ENCODE data around the gene CACNB4. TPM values are rescaled to one million over a fixed set of nuclear protein-coding genes. Genes with fewer than 3 reads are reported as not detected.
"Not testable (repeated sequence)": the region's sequence is repeated elsewhere in the genome, so short reads cannot be mapped to it uniquely, and the experiment has no call there.

Gene CACNB4
- total RNA-seq, 2 experiments from 2014 or later: 0.08 to 0.10 TPM

DNA sequence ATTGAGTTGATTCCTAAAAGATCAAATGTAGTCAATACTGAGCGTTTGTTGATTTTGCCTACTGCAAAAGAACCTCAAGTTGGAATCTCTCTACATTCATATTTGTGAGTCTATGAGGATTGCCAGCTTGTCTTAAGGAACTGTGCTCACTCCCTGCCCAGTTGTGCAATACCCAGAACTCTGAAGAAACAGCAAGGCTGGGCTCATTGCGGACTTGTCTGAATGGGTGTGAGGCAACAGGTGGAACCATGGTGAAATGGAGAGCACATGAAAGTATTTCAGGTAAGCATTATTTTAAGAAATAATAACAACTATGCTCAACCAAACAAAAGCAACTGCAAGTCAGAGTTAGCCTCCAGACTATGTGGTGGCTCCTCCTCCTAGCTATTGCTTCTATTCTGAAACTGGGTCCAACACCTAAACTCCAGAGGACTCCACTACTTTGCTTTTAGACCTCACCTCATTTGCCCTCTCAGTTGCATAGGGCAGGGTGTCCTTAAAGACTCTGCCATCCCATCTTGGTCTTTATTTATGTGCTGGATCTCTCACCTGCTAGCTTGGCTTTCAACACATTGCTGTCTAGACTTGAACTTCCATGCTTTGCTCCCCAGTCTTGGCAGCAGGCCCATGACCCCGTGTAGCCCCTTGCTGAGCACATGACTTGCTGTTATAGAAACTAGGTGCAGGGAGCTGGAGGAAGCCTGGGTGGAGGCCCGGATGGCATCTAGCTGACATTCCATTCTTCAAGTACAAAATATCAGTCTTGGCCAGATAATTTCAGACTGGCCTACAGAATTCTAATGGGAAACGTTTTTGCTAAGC is 175.8 kb downstream of the CACNB4 start:
- CTCF ChIA-PET: no interaction called here
- POLR2A ChIA-PET: no interaction called here

DNA sequence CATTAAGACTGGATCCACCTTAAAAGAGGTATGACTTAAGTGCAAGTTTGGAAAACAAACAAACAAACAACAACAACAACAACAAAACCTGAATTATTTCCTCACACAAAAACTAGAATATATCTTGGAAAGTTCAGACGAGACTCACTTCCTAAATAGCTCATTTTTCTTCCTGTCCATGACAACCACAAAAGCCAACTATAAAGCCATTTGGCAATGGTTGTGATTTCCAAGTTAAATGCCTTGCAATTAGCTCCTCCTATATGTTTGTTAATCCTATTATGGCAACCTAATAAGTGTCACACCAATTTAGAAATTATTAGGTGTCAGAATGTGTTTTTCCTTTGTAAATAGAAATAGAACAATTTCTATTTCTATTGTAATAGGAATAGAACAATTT is 179.1 kb downstream of the CACNB4 start:
- POLR2A ChIA-PET: no interaction called here
- CTCF ChIA-PET: no interaction called here

GRCh38 chr2:151918308-151918707 is 180.5 kb downstream of the CACNB4 start:
- POLR2A ChIA-PET: no interaction called here
- CTCF ChIA-PET: no interaction called here

GRCh38 chr2:151916632-151917031 is 182.2 kb downstream of the CACNB4 start:
- ChIA-PET POLR2A (no interaction called here), CTCF (no interaction called here)

DNA sequence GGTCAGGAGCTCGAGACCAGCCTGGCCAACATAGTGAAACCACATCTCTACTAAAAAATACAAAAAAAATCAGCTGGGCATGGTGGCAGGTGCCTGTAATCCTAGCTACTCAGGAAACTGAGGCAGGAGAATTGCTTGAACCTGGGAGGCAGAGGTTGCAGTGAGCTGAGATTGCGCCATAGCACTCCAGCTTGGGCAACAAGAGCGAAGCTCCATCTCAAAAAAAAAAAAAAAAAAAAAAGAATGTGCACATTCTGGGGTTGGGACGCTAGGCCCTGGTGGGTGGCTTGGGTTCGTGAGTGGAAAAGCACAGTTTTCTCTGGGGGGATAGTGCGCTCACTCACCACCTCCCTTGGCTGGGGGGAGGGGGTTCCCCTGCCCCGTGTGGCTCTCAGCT is 183.2 kb downstream of the CACNB4 start:
- CTCF ChIA-PET, POLR2A ChIA-PET: not testable (repeated sequence)

DNA sequence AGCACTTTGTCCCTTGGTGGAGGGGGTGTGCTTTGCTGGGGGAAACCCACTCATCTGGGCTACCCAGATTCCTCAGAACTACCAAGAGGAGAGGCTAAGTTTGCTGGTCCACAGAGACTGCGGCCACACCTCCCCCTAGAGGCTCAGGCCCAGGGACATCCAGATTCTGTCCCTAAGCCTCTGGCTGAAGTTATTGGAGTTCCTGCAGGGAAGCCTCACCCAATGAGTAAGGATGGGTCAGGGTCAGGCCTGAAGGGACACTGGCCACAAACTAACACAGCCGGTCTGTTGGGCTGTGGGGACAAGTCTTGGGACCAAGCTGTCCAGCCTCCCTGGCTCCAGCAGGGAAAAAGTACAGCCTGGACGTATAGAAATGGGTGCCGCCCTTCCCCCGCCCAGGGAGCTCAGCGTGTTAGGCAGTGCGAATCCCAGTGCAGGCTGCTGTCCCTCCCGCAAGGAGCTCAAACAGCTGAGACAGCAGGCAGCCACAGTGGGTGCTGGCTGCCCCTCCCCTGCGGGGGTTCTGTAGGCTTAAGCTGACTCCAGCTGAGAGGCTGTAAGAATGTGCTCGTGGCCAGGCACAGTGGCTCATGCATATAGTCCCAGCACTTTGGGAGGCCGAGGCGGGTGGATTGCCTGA is 183.7 kb downstream of the CACNB4 start:
- POLR2A ChIA-PET: no interaction called here
- CTCF ChIA-PET: no interaction called here

DNA sequence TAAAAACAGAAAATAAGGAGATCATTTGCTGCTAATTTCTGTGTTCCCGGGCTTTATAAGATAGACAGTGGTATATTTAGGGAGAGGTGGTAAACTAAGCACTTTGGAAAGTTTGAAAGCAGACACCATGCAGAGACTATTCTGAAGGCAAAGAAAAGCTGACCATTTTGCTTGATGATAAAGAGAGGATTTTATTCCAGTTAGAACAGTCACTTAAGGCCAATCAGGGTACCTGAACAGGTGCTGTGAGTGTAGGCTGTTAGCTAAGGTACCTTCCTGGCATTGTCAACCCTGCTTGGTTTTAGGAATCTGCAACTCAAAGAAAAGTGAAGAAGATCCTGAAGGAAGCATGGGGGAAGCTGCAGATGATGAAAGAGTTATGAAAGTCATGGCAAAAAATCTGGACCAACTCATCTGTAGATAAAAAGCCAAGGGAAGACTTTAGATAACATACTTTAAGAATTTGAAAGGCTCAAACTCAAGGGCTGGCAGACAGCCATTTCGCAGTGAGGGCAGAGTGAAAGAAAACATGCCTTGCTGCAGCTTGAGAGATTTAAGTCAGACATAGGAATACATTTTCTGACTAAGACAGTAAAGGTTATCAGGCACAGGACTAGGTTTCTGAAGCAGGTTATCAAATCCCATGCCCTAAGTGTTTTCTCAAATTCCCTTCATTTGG is 190.5 kb downstream of the CACNB4 start:
- CTCF ChIA-PET: no interaction called here
- POLR2A ChIA-PET: no interaction called here

GRCh38 chr2:151907286-151908203 is 191.3 kb downstream of the CACNB4 start:
- POLR2A ChIA-PET: no interaction called here
- CTCF ChIA-PET: no interaction called here

- CTCF ChIA-PET: no interaction called here
- POLR2A ChIA-PET: no interaction called here
Observed at GRCh38 chr2:151906633-151906998, 192.2 kb downstream of the CACNB4 start.

DNA sequence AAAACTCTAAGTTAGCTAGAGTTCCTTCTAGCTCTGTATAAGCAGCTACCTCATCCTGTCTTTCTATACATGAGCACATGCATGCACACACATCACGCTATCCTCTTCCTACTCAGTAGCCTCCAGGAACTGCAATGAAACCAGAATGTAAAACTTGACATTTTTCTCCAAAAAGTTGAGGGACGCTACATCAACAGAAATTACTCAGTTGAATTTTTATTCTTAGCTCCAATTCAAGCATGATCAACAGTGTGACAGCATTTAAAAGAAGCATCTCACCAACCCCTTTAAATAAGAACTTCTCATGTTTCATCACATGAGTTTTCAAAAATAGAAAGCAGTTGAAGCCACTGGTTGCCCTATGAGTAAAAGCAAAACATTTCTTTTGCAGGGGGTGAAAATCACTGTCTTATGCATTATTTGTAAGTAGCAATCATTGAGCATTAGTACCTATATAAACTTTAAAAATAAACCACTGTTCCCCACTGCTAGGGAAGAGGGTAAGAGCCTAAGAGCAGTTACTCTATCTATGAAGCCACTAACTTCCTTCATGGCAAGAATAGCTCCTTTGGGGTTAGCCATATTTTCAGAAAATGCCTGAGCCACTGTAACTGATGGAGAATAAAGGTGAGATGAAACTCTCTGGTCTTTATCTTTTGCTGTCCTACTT is 192.7 kb downstream of the CACNB4 start:
- CTCF ChIA-PET: no interaction called here
- POLR2A ChIA-PET: no interaction called here

DNA sequence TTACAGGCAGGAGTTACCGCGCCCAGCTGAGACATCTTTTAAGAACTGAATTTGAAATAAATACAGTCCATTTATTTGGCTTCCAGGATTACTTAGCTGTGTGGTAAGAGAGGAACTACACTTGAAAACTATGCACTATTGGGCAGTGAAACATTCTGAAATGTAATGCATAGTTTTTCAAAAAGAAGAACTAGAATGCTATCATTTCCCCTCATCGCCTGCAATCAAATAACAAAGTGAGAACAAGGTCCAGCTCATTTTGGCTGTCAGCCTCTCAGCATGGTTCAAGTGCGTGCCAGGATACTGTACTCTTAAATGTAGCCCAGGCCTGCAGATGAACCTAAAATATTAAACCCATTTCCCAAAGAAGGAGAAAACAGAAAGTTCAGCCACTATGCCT is 194.0 kb downstream of the CACNB4 start:
- CTCF ChIA-PET: interaction anchor here (0.6 to 0.7 kb wide), 2 partner anchors 23 to 265 kb away, joined by 4 read pairs; no protein-coding TSS in a partner anchor
- POLR2A ChIA-PET: no interaction called here

DNA sequence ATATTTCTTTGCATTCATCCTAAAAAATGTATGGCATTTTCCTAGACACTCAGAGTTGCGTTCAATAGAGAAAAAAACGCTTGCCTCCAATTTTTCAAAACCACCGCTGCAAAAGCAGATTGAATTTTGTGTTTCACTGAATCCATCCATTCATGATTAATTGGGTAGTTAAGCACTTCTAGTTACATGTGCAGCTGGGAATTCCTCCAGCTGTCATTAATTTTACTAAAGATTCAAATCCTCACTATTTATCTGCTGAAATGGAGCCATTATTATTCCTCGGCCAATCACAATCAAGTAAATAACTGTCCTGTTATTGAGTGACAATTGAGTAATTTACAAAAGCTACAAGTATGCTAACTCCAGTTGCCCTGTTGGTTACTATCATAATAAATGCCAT is 194.8 kb downstream of the CACNB4 start:
- CTCF ChIA-PET: no interaction called here

DNA sequence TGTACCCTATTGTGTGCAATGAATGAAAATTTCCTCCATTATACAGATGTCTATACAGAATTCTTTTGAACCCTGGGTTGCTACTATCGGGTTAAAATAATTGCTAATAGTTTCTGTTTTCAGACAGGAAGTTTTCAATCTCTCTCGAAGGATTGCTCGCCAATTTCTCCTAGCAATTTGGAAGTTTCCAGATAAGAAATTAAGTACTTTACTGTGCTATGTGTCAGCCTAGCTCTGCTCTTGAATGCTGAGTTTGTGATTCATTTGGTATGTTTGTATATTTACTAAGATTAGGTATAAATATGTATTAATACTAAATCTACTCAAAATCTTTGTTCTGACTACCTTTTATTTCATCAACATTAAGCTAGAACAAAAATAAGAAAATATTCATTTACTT is 196.0 kb downstream of the CACNB4 start:
- POLR2A ChIA-PET: no interaction called here
- CTCF ChIA-PET: no interaction called here

More for the DNA sequence above, 194.8 kb downstream of the CACNB4 start:
- POLR2A ChIA-PET: no interaction called here

DNA sequence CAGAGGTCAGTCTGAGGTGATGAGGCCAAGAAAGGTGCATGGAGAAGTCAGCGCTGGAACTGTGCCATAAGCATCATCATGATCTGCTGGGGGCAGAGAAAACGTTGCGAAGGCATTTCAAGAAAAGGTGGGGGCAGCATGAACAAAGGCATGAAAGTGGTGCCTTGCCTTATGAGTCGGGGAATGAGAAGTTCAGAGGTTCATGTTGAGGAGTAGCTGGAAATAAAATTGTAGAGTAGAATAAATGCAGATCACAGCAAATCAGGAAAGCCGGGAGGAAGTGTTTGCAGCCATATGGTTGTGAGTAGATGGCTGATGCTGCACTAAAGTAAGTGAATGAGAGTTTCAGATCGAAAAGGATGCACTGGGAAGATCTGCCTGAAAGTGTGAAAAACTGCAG is 198.5 kb downstream of the CACNB4 start:
- CTCF ChIA-PET: no interaction called here

DNA sequence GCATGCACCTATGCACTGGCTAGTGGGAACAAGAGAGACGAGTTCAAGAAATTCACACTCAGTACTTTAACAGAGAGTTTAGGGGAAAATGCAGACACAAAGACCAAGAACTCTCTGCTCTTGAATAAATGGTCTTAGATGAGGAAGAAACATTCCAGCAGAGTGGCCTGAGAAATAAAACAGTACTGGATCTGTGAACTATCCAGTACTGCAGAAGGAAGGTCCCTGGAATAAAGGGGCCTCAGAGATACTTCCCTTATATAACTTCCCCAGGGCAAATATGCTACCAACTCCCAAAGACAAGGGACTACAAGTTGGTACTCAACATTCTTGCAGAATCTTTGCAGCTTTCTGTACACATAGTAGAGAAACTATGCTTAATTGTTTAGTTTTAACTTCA is 199.7 kb downstream of the CACNB4 start:
- CTCF ChIA-PET: no interaction called here
- POLR2A ChIA-PET: no interaction called here

More for the DNA sequence above, 198.5 kb downstream of the CACNB4 start:
- POLR2A ChIA-PET: no interaction called here

- ChIA-PET CTCF (no interaction called here), POLR2A (no interaction called here)
Observed at GRCh38 chr2:151891566-151892194, 207.2 kb downstream of the CACNB4 start.

GRCh38 chr2:151887164-151887563 is 211.7 kb downstream of the CACNB4 start:
- ChIA-PET POLR2A (no interaction called here), CTCF (no interaction called here)

- ChIA-PET CTCF (no interaction called here), POLR2A (no interaction called here)
Observed at GRCh38 chr2:151886241-151886640, 212.6 kb downstream of the CACNB4 start.

DNA sequence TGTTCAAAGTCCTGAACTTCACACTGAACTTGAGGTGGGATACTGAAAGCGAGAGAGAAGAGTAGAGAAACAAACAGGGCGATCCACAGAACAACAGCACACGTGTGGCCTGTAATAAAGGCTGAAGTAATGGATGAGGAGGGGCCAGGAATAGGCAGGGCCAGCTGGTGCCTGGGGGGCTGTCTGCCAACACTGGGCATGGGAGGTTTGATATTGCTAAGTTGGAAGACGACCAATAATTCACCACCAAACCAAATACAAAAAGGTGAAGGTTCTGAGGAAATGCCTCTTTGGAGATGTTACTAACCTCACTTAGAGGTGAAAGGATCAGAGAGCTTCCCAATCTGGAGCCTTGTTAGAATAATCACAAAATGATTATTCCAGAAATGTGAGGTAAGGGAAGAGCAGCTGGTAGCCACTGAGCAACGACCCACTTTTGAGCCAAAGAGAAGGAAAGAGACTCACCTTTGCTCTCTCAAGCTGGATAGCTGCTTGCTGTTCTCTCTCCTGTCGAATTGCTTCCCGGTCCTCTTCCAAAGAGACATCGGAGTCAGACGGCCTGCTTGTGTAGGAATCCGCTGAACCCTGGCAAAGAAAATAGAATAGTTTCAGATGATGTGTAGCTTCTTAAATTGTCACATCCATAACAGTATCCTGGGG is 215.9 kb downstream of the CACNB4 start:
- ChIA-PET CTCF (no interaction called here), POLR2A (no interaction called here)
